Adrenal gland (tissue), 12 donors: ENCODE results near the gene C19orf47. TPM values are rescaled to one million over a fixed set of nuclear protein-coding genes. Genes with fewer than 3 reads are reported as not detected.
A peak's percentile ranks its signal among the peaks of the same experiment; 100 is the strongest.
"Not testable (repeated sequence)": the region's sequence is repeated elsewhere in the genome, so short reads cannot be mapped to it uniquely, and the experiment has no call there.

Experiments
- DNase-seq, 7 donors: peaks; one replicate each; pipeline ENCODE4 v3.0.0-alpha.2; 2019 to 2020
- H3K27ac ChIP-seq, 5 donors: fragments of 200-600 bp; sonication (generic) in 4 of 5; 1 replicate in 3 of 5; 2 replicates in 2 of 5; pipeline versions ENCODE4 v1.5.1 to v1.8.0; 2016 to 2020; ENCODE audit warnings: mild to moderate bottlenecking in 1 of 5
- H3K27me3 ChIP-seq: fragments of 200-600 bp; 2 replicates; pipeline ENCODE4 v1.8.0; 2021
- H3K36me3 ChIP-seq, 2 donors: fragments of 200-600 bp; replicated peaks in 1 of 2; 1 replicate in 1 of 2; 2 replicates in 1 of 2; pipeline versions ENCODE4 v1.5.1 to v1.8.0; 2018 to 2022
- H3K4me1 ChIP-seq, 2 donors: fragments of 200-600 bp; replicated peaks in 1 of 2; 1 replicate in 1 of 2; 2 replicates in 1 of 2; pipeline versions ENCODE4 v1.5.1 to v1.8.0; 2018 to 2021
- H3K4me3 ChIP-seq, 4 donors: fragments of 200-600 bp; sonication (generic) in 3 of 4; one replicate each; pipeline ENCODE4 v1.5.1; 2016 to 2018
- H3K9me3 ChIP-seq, 3 donors: fragments of 200-600 bp; sonication (generic) in 1 of 3; replicated peaks in 1 of 3; 1 replicate in 2 of 3; 2 replicates in 1 of 3; pipeline versions ENCODE4 v1.5.1 to v1.8.0; 2016 to 2021
- CTCF ChIP-seq, 6 experiments: fragments of 450-650 bp in 4 of 6; fragments of 200-600 bp in 2 of 6; sonication (generic) in 1 of 6; IDR thresholded peaks; 1 replicate in 5 of 6; 2 replicates in 1 of 6; pipeline versions ENCODE4 v1.5.1 to v1.8.0; 2016 to 2021; ENCODE audit warnings: antibody characterized with exemption in 6 of 6, mild to moderate bottlenecking in 2 of 6, moderate library complexity in 1 of 6
- POLR2A ChIP-seq, 2 donors: fragments of 450-650 bp; IDR thresholded peaks; one replicate each; pipeline ENCODE4 v1.6.1; 2017; ENCODE audit warnings: antibody characterized with exemption in 2 of 2, mild to moderate bottlenecking in 2 of 2, moderate library complexity in 1 of 2
- WGBS, 4 donors: extraction: QIAGEN DNeasy Blood & Tissue Kit in 2 of 4; methylation state at CpG; one replicate each; pipeline versions ENCODE4 v1.1.5 to v1.1.7; 2013 to 2017; 5-methylcytosine and 5-hydroxymethylcytosine counted together
- intact Hi-C, 2 donors: fragments of 100-400 bp; cut with DNase I; formaldehyde crosslinking; loops; one replicate each; pipeline versions ENCODE4 v1.14.1 to v1.15.0; 2022 to 2023
- polyA plus RNA-seq, 3 donors: library from polyadenylated mRNA; stranded (reverse); fragments of 200-250 nt in 2 of 3; fragments of 350-450 nt in 1 of 3; fragmentation: Illumina TruSeq in 1 of 3; extraction: RNeasy Lipid Tissue Mini Kit (QIAGEN cat#74804) in 1 of 3; gene quantifications; one replicate each; pipeline ENCODE4 v1.2.3, GENCODE V29; 2013 to 2014
- total RNA-seq, 9 donors: library from RNA; depleted of rRNA in 4 of 9; stranded (reverse); fragments of >200 nt in 4 of 9; fragments of 120-200 nt in 1 of 9; fragmentation: NEBNext Ultra II Directional in 1 of 9; extraction: Animal tissue kit (Norgen Biotek cat#: 25700) in 1 of 9; gene quantifications; one replicate each; pipeline versions ENCODE4 v1.1.0 to v1.2.4, GENCODE V29; 2013 to 2023
- donor health status: healthy with polysubstance abuse.
- donor health status: Bipolar disorder and iron deficiency.
- donor health status: DM: yes; HTN: yes; CAD: no.
- donor health status: DM: no; HTN: no; CAD: no.
- donor health status: DM: no; HTN: no; CAD: no.
- donor health status: DM: yes; HTN: yes; CAD: no.

Gene C19orf47
- total and polyA plus RNA-seq, 12 donors = 7.0 to 20.9 (median 14.6) TPM

GRCh38 chr19:40376286-40376862 lies 28.2 kb upstream of the C19orf47 start:
- no peak for TF ChIP-seq CTCF (IDR thresholded peaks at IDR 0.05)
- TF ChIP-seq POLR2A (IDR thresholded peaks at IDR 0.05) = no peak
- Histone ChIP-seq H3K4me3 (no peak overlapping the region), H3K27ac (no peak overlapping the region), H3K4me1 (no peaks in the 10 kb centered on the region), H3K27me3 (no peaks in the 10 kb centered on the region), H3K9me3 (no peaks in the 10 kb centered on the region), H3K36me3 (peaks cover 0 to 69% of the 10 kb centered on the region in 2 donors)
- 87 to 95% (median 89%) methylated on average over 5 to 17 of the region's 17 CpGs for WGBS, 4 donors
- peak in 1 of 7 donors; percentile 17 for DNase-seq
- intact Hi-C loops = loop anchor here in 1 of 2 donors (10.0 kb wide), 1 partner anchor 72 kb away; no protein-coding TSS in a partner anchor

- Histone ChIP-seq H3K27me3 (no peaks in the 10 kb centered on the region), H3K27ac (no peak overlapping the region), H3K4me3 (no peak overlapping the region), H3K4me1 (no peaks in the 10 kb centered on the region), H3K36me3 (peaks cover 0 to 90% of the 10 kb centered on the region in 2 donors), H3K9me3 (no peaks in the 10 kb centered on the region)
- WGBS, 4 donors = 90 to 97% (median 94%) methylated on average over 6 to 7 of the region's 7 CpGs
- DNase-seq = peak in 1 of 7 donors; percentile 15
- no peak for TF ChIP-seq CTCF (IDR thresholded peaks at IDR 0.05)
- TF ChIP-seq POLR2A (IDR thresholded peaks at IDR 0.05) = no peak
- intact Hi-C loops = loop anchor here in 1 of 2 donors (10.0 kb wide), 1 partner anchor 69 kb away; no protein-coding TSS in a partner anchor
Measured at GRCh38 chr19:40374084-40374483, 25.9 kb upstream of the C19orf47 start.

GRCh38 chr19:40371802-40372122 lies 23.6 kb upstream of the C19orf47 start:
- H3K36me3 ChIP-seq = peaks cover 0 to 94% of the 10 kb centered on the region in 2 donors
- no peak for TF ChIP-seq CTCF (IDR thresholded peaks at IDR 0.05)
- no peak for TF ChIP-seq POLR2A (IDR thresholded peaks at IDR 0.05)

GRCh38 chr19:40370997-40371801 lies 23.0 kb upstream of the C19orf47 start:
- no peak for TF ChIP-seq CTCF (IDR thresholded peaks at IDR 0.05)
- no peak for TF ChIP-seq POLR2A (IDR thresholded peaks at IDR 0.05)
- peaks cover 0 to 5% of the 10 kb centered on the region in 2 donors for H3K4me1 ChIP-seq
- H3K27me3 ChIP-seq = no peaks in the 10 kb centered on the region
- WGBS, 4 donors = 82 to 91% (median 87%) methylated on average over 2 to 7 of the region's 7 CpGs
- DNase-seq = no peak
- H3K9me3 ChIP-seq = no peaks in the 10 kb centered on the region
- H3K4me3 ChIP-seq = no peak overlapping the region
- no peak overlapping the region for H3K27ac ChIP-seq
- intact Hi-C loops = loop anchor here in 1 of 2 donors (10.0 kb wide), 1 partner anchor 66 kb away; no protein-coding TSS in a partner anchor
- peaks cover 0 to 92% of the 10 kb centered on the region in 2 donors for H3K36me3 ChIP-seq

More at GRCh38 chr19:40371802-40372122, 23.6 kb upstream of the C19orf47 start:
- Histone ChIP-seq H3K9me3 (no peaks in the 10 kb centered on the region), H3K27me3 (no peaks in the 10 kb centered on the region), H3K4me1 (no peaks in the 10 kb centered on the region), H3K27ac (no peak overlapping the region), H3K4me3 (no peak overlapping the region)
- peak in 1 of 7 donors; percentile 16 for DNase-seq
- WGBS, 4 donors = 80 to 99% (median 95%) methylated on average over 1 to 5 of the region's 5 CpGs; no CpG with 5 or more reads in 1 of the 4 donors
- intact Hi-C loops = loop anchor here in 1 of 2 donors (10.0 kb wide), 1 partner anchor 67 kb away; no protein-coding TSS in a partner anchor

GRCh38 chr19:40370253-40370652 lies 22.1 kb upstream of the C19orf47 start:
- intact Hi-C loops = loop anchor here in 1 of 2 donors (10.0 kb wide), 1 partner anchor 65 kb away; no protein-coding TSS in a partner anchor
- peaks cover 0 to 84% of the 10 kb centered on the region in 2 donors for H3K36me3 ChIP-seq
- not testable (repeated sequence) for H3K27me3 ChIP-seq, H3K9me3 ChIP-seq, DNase-seq, H3K27ac ChIP-seq, H3K4me1 ChIP-seq, H3K4me3 ChIP-seq
- WGBS, 4 donors = 93 to 100% (median 96%) methylated on average over 3 of the region's 3 CpGs
